Inferior parietal cortex (tissue), 1 donor: Measurements from ENCODE around the gene MT1F.

Experiments used
- DNase-seq: peaks from one replicate; pipeline ENCODE4 v3.0.0-alpha.2; 2016; ENCODE audit errors: extremely low spot score

MT1F gene

DNA sequence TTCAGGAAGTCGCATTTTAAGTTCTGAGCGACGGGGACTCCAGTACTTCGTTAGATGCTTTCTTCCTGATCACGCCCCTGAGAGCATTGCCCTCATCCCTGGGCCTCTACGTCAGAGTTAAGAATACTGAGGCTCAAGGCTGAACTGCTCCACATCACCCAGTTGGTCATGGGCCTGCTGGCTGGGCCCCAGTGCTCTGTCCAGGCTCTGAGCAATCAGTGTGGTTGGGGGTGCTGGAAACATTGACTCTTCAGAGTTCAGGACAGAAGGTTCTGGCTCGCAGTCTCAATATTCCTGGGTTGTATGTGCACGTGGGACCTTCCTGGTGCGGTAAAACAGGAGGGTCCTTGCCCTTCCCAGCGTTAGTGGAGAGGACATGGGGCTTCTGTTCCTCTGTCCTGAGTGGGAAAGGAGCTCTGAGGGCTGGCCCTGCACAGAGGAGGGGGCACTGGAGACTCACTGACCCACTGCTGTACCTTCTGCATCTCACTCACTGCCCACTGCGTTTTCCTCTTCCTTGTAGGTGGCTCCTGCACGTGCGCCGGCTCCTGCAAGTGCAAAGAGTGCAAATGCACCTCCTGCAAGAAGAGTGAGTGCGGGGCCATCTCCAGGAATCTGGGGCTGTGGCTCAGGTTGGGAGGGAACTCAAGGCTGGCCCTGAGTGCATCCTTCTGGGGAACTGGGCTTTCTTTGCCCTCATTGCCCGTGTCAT, 31.7 kb upstream of the MT1F start:
- DNase-seq: no peak

DNA sequence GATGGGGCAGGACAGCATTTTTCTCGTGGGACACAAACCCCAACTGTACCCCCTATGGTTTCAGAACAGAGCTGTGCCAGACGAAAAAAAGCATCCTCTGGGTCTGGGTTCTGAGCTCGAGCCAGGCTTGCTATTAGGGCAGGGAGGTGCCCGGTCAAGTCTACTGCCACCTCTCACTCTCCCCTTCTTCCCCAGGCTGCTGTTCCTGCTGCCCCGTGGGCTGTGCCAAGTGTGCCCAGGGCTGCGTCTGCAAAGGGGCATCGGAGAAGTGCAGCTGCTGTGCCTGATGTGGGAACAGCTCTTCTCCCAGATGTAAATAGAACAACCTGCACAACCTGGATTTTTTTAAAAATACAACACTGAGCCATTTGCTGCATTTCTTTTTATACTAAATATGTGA, 31.1 kb upstream of the MT1F start:
- no peak for DNase-seq

DNA sequence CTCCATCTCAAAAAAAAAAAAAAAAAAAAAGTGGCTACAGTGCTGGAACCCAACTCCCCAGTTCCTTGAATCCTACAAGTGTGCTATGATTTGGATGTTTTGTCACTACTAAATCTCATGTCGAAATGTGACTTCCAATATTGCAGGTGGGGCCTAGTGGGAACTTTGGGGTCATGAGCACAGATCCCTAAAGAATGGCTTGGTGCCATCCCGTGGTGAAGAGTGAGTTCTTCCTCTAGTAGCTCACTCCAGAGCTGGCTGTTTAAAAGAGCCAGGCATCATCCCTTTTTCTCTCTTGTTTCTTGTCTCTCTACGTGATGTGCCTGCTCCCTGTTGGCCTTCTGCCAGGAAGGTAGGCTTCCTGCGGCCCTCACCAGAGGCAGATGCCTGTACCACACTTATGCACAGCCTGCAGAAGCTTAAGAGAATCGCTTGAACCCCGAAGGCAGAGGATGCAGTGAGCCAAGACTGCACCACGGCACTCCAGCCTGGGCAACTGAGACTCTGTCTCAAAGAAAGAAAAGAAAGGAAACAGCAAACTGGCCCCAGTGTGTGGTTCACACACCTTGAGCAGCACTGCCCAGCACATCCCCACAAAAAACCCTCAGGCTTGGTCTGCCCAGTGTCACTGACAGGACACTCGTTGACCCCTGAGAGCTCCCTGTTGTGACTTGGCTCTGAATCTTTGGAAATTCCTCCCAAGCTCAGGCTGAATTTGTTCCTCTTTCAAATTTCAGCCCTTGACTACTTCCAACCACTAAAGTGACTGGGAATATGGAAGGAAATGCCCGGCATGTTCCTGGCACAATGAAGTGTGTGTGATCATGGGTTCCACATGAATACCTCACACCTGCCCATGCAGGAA, 29.0 kb upstream of the MT1F start:
- no peak for DNase-seq

DNA sequence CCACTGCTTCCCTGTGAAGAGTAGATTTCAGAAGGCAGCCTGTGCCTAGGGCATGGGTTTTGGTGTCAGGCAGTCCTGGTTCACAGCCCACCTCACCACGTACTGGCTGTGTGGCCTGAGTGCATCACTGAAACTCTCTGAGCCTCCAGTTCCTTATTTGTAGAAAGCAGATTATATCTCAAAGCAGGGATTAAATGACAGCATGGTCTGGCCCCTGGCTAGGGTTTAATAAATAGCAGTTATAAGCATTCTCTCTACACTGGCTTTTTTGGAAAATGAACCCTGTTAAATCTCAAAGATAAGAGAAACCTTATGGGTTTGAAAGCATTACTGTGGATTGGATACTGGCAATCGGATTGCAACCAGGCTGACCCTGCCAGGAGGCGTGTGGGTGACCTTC, 28.2 kb upstream of the MT1F start:
- DNase-seq: no peak

DNA sequence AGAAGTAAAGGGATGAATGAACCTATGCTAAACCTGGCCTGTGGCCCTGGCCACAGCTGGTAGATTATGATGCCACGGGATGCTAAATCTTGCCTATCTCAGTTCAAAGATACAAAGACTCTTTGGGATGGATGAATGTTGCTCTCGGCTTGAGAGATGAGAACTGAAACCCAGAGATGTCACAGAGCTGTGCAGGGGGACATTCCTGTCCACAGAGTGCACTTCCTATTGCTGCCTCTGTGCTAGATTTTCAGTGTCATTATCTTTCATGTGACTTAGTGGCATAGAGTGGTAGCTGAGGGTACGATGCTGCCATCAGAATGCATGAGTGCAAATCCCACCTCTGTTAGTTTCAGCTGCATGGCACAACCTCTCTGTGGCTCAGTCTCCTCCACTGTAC, 27.6 kb upstream of the MT1F start:
- no peak for DNase-seq

DNA sequence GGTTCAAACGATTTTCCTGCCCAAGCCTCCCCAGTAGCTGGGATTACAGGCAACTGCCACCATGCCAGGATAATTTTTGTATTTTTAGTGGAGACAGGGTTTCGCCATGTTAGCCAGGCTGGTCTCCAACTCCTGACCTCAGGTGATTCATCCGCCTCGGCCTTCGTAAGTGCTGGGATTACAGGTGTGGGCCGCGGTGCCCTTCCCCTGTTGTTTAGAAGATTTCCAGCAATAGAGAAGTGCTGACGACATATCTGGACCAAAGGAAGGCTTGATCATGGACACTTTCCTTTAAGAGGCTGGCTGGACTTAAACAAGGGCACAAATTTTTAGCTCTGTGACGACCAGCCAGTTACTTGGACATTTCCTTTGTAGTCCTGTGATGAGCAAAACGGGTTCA, 26.6 kb upstream of the MT1F start:
- DNase-seq: no peak

DNA sequence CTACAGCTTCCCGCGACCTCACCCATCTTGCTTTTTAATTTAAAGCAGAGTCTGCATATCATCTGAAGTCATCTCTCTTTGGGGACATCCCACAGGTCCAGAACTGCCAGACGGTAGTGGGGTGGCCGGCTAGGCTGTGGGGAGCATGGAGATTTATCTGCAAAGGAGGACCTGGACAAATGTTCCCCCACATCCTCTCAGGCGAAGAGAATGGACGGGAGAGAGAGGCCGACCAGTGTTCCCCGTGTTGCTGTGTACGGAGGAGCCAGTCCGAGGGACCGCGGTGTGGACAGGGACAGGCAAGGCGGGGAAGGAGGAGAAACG, 26.0 kb upstream of the MT1F start:
- no peak for DNase-seq

DNA sequence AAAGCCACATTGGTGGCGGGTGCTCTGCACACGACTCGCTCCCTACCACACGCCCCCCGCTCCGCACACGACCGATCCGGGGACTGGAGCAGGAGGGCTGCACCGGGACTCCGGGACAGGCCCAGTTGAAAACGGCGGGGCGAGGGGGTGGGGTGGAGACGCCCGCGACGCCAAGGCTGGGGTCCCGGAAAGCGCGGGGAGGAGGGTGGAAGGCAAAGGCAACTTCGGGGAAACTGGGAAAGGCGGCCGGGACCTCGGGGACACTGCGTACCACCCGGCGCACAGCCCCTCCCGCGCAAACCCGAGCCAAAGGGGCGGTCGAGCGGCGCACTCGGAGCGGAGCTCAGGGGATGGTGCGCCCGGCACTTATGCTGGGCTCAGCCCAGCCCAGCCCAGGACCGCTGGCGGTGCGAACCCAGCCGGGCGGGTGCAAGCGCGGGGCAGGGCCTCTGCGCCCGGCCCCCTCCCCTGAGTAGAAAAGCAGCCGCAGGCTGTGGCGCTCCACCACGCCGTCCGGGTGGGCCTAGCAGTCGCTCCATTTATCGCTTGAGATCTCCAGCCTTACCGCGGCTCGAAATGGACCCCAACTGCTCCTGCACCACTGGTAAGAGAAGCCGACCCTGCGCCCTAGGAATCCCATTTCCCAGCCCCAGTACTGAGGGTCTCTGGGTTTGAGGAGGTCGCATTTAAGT, 25.5 kb upstream of the MT1F start, which contains the start of gene MT1M:
MT1M (plus strand) TSS at position 504 of the 692 bp plus-strand sequence; CDS start at position 577, 73 bp downstream.
- no peak for DNase-seq

DNA sequence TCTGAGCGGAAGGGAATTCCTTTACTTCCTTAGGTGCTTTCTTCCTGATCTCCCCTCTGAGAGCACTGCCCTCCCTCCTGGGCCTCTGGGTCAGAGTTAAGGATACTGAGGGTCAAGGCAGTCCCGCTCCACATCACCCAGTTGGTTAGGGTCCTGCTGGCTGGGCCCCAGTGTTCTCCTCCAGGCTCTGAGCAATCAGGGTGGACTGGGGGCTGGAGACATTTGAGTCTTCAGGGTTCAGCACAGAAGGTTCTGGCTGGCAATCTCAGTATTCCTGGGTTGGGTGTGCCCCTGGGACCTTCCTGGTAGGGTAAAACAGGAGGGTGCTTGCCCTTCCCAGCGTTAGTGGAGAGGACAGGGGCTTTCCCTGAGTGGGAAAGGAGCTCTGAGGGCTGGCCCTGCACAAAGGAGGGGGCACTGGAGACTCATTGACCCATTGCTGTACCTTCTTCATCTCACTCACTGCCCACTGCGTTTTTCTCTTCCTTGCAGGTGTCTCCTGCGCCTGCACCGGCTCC, 24.9 kb upstream of the MT1F start:
- no peak for DNase-seq

DNA sequence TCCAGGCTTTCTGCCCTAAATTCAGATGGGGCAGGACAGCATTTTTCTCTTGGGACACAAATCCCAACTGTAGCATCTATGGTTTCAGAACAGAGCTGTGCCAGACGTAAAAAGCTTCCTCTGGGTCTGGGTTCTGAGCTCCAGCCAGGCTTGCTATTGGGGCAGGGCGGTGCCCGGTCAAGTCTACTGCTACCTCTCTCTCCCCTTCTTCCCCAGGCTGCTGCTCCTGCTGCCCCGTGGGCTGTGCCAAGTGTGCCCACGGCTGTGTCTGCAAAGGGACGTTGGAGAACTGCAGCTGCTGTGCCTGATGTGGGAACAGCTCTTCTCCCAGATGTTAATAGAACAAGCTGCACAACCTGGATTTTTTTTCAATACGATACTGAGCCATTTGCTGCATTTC, 24.2 kb upstream of the MT1F start:
- no peak for DNase-seq

DNA sequence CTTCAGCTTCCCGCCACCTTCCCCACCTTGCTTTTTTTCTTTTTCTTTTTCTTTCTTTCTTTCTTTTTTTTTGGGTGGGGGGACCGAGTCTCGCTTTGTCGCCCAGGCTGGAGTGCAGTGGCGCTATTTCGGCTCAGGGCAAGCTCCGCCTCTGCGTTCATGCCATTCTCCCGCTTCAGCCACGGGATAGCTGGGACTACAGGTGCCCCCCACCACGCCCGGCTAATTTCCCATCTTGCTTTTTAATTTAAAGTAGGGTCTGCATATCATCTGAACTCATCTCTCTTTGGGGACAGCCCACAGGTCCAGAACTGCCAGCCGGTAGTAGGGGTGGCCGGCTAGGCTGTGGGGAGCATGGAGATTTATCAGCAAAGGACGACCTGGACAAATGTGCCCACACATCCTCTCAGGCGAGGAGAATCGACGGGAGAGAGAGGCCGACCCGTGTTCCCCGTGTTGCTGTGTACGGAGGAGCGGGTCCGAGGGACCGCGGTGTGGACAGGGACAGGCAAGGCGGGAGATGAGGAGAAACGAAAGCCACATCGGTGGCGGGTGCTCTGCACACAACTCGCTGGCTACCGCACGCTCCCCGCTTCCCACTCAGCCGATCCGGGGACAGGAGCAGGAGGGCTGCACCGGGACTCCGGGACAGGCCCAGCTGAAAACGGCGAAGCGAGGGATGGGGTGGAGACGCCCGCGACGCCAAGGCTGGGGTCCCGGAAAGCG, 22.9 kb upstream of the MT1F start:
- no peak for DNase-seq

DNA sequence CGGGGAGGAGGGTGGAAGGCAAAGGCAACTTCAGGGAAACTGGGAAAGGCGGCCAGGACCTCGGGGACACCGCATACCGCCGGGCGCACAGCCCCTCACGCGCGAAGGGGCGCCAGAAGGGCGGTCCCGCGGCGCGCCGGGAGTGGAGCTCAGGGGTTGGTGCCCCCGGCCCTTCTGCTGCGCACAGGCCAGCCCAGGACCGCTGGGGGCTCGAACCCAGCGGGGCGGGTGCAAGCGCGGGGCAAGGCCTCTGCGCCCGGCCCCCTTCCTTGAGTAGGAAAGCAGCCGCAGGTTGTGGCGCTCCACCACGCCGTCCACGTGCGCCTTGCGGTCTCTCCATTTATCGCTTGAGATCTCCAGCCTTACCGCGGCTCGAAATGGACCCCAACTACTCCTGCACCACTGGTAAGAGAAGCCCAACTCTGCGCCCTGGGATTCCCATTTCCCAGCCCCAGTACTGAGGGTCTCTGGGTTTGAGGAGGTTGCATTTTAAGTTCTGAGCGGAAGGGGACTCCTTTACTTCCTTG, 22.3 kb upstream of the MT1F start:
- no peak for DNase-seq

DNA sequence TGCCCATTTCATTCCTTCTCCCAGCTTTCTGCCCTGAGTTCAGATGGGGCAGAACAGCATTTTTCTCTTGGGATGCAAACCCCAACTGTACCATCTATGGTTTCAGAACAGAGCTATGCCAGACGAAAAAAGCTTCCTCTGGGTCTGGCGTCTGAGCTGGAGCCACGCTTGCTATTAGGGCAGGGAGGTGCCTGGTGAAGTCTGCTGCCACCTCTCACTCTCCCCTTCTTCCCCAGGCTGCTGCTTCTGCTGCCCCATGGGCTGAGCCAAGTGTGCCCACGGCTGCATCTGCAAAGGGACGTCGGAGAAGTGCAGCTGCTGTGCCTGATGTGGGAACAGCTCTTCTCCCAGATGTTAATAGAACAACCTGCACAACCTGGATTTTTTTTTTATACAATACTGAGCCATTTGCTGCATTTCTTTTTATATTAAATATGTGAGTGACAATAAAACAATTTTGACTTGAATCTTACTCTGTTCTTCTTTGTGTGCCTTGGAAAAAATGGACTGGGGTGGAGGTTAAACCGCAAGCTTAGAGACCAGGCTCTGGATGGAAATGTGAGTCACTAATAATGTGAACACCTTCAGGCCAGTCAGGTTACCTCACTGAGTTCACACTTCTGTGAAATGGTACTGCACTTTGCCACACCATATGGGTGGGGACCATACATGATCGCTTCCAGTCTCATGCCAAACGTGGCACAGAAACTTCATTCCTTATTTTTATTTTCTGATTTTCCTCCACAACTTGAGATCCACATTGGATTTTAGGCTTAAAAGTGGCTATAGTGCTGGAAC, 20.9 kb upstream of the MT1F start:
- no peak for DNase-seq

DNA sequence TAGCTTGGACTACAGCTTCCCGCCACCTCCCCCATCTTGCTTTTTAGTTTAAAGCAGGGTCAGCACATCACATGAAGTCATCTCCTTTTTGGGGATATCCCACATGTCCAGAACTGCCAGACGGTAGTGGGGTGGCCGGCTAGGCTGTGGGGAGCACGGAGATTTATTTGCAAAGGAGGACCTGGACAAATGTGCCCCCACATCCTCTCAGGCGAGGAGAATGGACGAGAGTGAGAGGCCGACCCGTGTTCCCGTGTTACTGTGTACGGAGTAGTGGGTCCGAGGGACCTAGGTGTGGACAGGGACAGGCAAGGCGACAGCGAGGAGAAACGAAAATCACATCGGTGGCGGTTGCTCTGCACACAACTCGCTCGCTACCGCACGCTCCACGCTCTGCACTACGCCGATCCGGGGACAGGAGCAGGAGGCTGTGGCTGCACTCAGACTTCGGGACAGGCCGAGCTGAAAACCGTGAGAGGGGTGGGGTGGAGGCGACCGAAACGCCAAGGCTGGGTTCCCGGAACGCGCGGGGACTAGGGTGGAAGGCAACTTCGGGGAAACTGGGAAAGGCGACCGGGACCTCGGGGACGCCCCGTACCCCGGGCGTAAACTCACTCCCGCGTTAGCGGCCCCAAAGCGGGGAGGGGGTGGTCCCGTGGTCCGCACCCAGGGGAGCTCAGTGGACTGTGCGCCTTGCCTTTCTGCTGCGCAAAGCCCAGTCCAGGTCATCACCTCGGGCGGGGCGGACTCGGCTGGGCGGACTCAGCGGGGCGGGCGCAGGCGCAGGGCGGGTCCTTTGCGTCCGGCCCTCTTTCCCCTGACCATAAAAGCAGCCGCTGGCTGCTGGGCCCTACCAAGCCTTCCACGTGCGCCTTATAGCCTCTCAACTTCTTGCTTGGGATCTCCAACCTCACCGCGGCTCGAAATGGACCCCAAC, 19.7 kb upstream of the MT1F start, which contains the start of gene MT1A:
MT1A (plus strand) TSS at position 853 of the 937 bp plus-strand sequence; CDS start at position 926, 73 bp downstream.
- no peak for DNase-seq

DNA sequence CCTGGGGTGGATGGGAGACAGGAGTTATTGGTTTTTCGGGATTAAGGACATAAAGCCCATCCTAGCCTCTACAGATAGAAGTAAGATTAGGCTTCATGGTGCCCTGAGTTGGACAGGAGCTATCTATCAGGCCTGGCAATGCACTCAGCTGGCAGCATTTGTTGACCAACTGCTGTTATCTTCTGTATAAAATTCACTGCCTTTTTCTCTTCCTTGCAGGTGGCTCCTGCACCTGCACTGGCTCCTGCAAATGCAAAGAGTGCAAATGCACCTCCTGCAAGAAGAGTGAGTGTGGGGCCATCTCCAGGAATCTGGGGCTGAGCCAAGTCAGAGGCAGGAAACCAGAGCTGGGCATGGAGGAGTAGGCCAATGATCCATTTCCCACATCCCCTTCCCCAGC, 18.7 kb upstream of the MT1F start:
- no peak for DNase-seq

DNA sequence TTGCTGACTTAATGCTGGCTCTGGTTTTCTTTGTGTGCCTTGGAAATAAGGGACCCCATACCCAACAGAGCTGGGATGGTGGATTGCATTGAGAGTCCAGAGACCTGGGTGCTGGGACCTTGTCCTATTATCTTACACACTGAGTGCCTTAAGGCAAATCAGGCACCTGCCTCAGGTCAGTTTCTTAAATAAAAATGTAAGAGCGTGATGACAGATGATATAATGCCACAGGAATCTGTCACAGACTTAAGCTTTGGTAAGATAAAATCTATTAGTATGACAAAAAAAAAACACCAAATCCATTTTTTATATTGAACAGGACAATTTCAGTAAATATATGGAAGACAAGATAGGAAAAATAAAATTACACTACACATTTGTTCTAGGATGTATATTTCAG, 17.7 kb upstream of the MT1F start:
- DNase-seq: no peak

DNA sequence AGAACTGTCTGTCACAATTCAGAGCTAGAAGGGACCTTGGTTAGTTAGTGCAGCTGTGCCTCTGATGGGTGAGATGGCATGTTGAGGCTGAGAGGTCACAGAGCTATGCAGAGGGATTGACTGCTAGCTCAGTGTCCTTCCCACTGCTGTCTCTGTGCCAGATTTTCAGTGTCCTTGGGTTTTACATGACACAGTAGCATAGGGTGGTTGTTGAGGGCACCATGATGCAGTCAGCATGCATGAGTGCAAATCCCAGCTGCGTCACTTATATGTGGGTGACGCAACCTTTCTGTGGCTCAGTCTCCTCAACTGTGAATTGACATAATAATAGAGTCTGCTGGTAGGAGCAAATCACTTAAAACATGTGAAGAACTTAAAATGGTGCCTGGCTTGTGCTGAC, 16.6 kb upstream of the MT1F start:
- no peak for DNase-seq

DNA sequence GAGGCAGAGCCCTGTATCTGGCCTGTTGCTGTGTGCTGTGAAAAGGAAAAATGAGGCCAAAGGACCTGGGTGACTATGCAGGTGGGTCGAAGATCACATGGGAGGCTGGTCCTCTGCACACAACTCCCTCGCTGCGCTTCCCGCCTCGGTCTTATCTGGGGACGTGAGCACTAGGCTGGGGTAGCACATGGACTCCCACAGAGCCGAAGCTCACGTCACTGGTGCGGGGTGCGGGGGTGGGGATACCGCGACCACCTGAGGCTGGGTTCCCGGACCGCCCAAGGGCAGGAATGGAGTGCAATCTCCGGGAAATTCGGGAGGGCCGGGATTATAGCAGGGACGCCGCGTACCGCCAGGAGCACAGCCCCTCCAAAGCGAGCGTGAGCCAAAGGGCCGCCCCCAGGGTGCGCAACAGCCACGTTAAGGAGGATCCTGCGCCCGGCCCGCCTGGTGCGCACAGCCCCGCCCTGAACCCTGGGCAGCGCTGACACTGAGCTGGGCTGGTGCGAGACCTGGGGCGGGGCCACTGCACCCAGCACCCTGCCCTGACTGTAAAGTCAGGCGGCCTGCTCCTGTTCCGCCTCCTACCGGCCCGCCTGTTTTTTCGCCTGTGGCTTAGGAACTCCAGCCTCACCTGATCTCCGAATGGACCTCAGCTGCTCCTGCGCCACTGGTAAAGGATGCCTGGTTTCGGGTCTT, 14.5 kb upstream of the MT1F start:
- no peak for DNase-seq

DNA sequence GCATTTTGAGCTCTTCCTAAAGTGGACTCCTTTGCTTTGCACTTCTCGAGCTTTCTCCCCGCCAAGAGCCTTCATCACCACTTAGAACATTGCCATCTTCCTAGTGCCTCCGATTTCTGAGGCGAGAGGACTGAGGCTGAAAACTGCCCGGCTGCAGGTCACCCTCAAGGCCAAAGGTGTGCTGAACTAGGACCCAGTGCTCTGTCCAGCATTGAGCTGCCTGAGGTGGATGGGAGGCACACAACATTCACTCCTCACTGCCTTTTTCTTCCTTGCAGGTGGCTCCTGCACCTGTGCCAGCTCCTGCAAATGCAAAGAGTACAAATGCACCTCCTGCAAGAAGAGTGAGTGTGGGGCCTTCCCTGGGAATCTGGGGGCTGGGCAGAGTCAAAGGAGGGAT, 13.9 kb upstream of the MT1F start:
- DNase-seq: no peak
